Natural killer cell treated with Interleukin-12 subunit alpha and Interleukin-12 subunit beta and Interleukin-15 and Interleukin-18, amount 100 ng/mL, for 72 hours (primary cell): ENCODE measurements around the gene SYT7. TPM values are rescaled to one million over a fixed set of nuclear protein-coding genes. Genes with fewer than 3 reads are reported as not detected.
"Not testable (repeated sequence)": the region's sequence is repeated elsewhere in the genome, so short reads cannot be mapped to it uniquely, and the experiment has no call there.

ENCODE experiments used
- ATAC-seq, 2 donors: fragments of 150-1000 bp; cut with Tn5 transposase in 1 of 2; sonication (Bioruptor Pico), chemical (Tn5 transposase) in 1 of 2; 2 replicates each; pipeline ENCODE4 v1.10.0; 2021
- DNase-seq: peaks from one replicate; pipeline ENCODE4 v3.0.0; 2022; ENCODE audit warnings: low spot score
- H3K27ac Mint-ChIP-seq, 2 donors: 1 replicate in 1 of 2; 2 replicates in 1 of 2; pipeline ENCODE4 v1.8.0; 2022; ENCODE audit warnings: mixed read lengths in 2 of 2, mild to moderate bottlenecking in 1 of 2, moderate library complexity in 1 of 2
- H3K27me3 Mint-ChIP-seq, 2 donors: 1 replicate in 1 of 2; 2 replicates in 1 of 2; pipeline ENCODE4 v1.8.0; 2022; ENCODE audit warnings: mixed read lengths in 2 of 2
- H3K36me3 Mint-ChIP-seq: one replicate; pipeline ENCODE4 v1.8.0; 2022; ENCODE audit warnings: mixed read lengths
- H3K4me1 Mint-ChIP-seq, 2 donors: 1 replicate in 1 of 2; 2 replicates in 1 of 2; pipeline ENCODE4 v1.8.0; 2022; ENCODE audit warnings: low read depth in 2 of 2, mixed read lengths in 2 of 2, mild to moderate bottlenecking in 1 of 2
- H3K4me3 Mint-ChIP-seq: one replicate; pipeline ENCODE4 v1.8.0; 2022; ENCODE audit warnings: mixed read lengths
- H3K9me3 Mint-ChIP-seq: 2 replicates; pipeline ENCODE4 v1.8.0; 2022; ENCODE audit warnings: mixed read lengths
- total RNA-seq, 2 donors: library from RNA; stranded (reverse); gene quantifications; one replicate each; pipeline ENCODE4 v1.2.3, GENCODE V29; 2022

SYT7 gene
- total RNA-seq, 2 donors from 2014 or later, result not detected

- Mint-ChIP-seq H3K4me3 (no peak overlapping the region), H3K27ac (no peak overlapping the region), H3K4me1 (peaks cover under 1 to 1% of the 10 kb centered on the region in 2 donors), H3K36me3 (no peaks in the 10 kb centered on the region), H3K9me3 (no peaks in the 10 kb centered on the region), H3K27me3 (no peaks in the 10 kb centered on the region)
- DNase-seq (no peak), ATAC-seq (no peak)
Observed at GRCh38 chr11:61472868-61473267, 108.0 kb downstream of the SYT7 start.

GRCh38 chr11:61472282-61472681 lies 108.6 kb downstream of the SYT7 start:
- DNase-seq (no peak), ATAC-seq (no peak)
- Mint-ChIP-seq H3K9me3 (no peaks in the 10 kb centered on the region), H3K27ac (no peak overlapping the region), H3K4me1 (no peaks in the 10 kb centered on the region), H3K36me3 (no peaks in the 10 kb centered on the region), H3K27me3 (no peaks in the 10 kb centered on the region), H3K4me3 (no peak overlapping the region)

GRCh38 chr11:61468002-61468401 lies 112.9 kb downstream of the SYT7 start:
- no peaks in the 10 kb centered on the region for H3K27me3 Mint-ChIP-seq
- DNase-seq (no peak), ATAC-seq (no peak)
- H3K4me1 Mint-ChIP-seq, result no peaks in the 10 kb centered on the region
- H3K27ac Mint-ChIP-seq, result no peak overlapping the region
- H3K36me3 Mint-ChIP-seq, result no peaks in the 10 kb centered on the region
- H3K9me3 Mint-ChIP-seq, result no peaks in the 10 kb centered on the region
- H3K4me3 Mint-ChIP-seq, result no peak overlapping the region

GRCh38 chr11:61467602-61468001 lies 113.3 kb downstream of the SYT7 start:
- not testable (repeated sequence) for H3K4me3 Mint-ChIP-seq, H3K4me1 Mint-ChIP-seq, H3K36me3 Mint-ChIP-seq, DNase-seq, H3K27ac Mint-ChIP-seq, ATAC-seq, H3K9me3 Mint-ChIP-seq, H3K27me3 Mint-ChIP-seq

Other genes starting within 250 kb of the SYT7 start
- gene DDB1, start 248.0 kb downstream of the SYT7 start, total RNA-seq, result 100 to 1,000 TPM; 241 to 276 TPM
- 10 to 100 TPM; 18.9 to 38.9 TPM for gene TKFC, start 247.8 kb downstream of the SYT7 start, total RNA-seq
- gene CYB561A3, start 219.2 kb downstream of the SYT7 start, total RNA-seq, result 100 to 1,000 TPM in 1 of 2 donors, 10 to 100 TPM in 1; 33.0 to 112 TPM
- gene TMEM138, start 218.7 kb downstream of the SYT7 start, total RNA-seq, result 100 to 1,000 TPM in 1 of 2 donors, 10 to 100 TPM in 1; 56.1 to 107 TPM
- gene TMEM216, start 188.5 kb downstream of the SYT7 start, total RNA-seq, result 10 to 100 TPM; 17.7 to 18.2 TPM
- gene CPSF7, start 151.1 kb downstream of the SYT7 start, total RNA-seq, result 100 to 1,000 TPM; 101 to 132 TPM
- gene SDHAF2, start 151.0 kb downstream of the SYT7 start, total RNA-seq, result 10 to 100 TPM; 63.3 to 69.0 TPM
- not detected for gene LRRC10B, start 72.3 kb downstream of the SYT7 start, total RNA-seq
- under 1 TPM; 0.08 to 0.10 TPM for gene DAGLA, start 99.3 kb upstream of the SYT7 start, total RNA-seq
- gene MYRF, start 171.6 kb upstream of the SYT7 start, total RNA-seq, result 1 to 10 TPM; 3.7 to 5.5 TPM
- 100 to 1,000 TPM; 119 to 133 TPM for gene TMEM258, start 211.5 kb upstream of the SYT7 start, total RNA-seq
- gene FEN1, start 211.8 kb upstream of the SYT7 start, total RNA-seq, result 100 to 1,000 TPM in 1 of 2 donors, 10 to 100 TPM in 1; 75.8 to 155 TPM
- gene FADS1, start 235.9 kb upstream of the SYT7 start, total RNA-seq, result 10 to 100 TPM; 50.4 to 56.5 TPM
- 10 to 100 TPM; 69.1 to 90.1 TPM for gene FADS2, start 247.2 kb upstream of the SYT7 start, total RNA-seq